Thyroid gland (tissue), 4 donors: Measurements from ENCODE around the gene CACNA2D3. TPM values are rescaled to one million over a fixed set of nuclear protein-coding genes. Genes with fewer than 3 reads are reported as not detected.
A peak's percentile ranks its signal among the peaks of the same experiment; 100 is the strongest.

Experiments used
- DNase-seq, 2 donors: peaks; one replicate each; pipeline ENCODE4 v3.0.0-alpha.2; 2019
- H3K27ac ChIP-seq, 3 donors: fragments of 200-600 bp; sonication (generic); 1 replicate in 2 of 3; 2 replicates in 1 of 3; pipeline ENCODE4 v1.5.1; 2016 to 2019; ENCODE audit warnings: mild to moderate bottlenecking in 1 of 3, moderate library complexity in 1 of 3
- H3K27me3 ChIP-seq: fragments of 200-600 bp; sonication (generic); one replicate; pipeline ENCODE4 v1.5.1; 2019
- H3K36me3 ChIP-seq, 2 donors: fragments of 200-600 bp; sonication (generic); one replicate each; pipeline ENCODE4 v1.5.1; 2016 to 2019
- H3K4me1 ChIP-seq, 2 donors: fragments of 200-600 bp; sonication (generic); one replicate each; pipeline ENCODE4 v1.5.1; 2017 to 2019
- H3K4me3 ChIP-seq, 3 donors: fragments of 200-600 bp; sonication (generic); replicated peaks in 1 of 3; 1 replicate in 2 of 3; 2 replicates in 1 of 3; pipeline ENCODE4 v1.5.1; 2016; ENCODE audit warnings: mild to moderate bottlenecking in 1 of 3
- H3K9me3 ChIP-seq: fragments of 200-600 bp; sonication (generic); one replicate; pipeline ENCODE4 v1.5.1; 2017
- CTCF ChIP-seq, 6 experiments: fragments of 200-600 bp in 3 of 6; fragments of 450-650 bp in 3 of 6; sonication (generic) in 3 of 6; IDR thresholded peaks; one replicate each; pipeline ENCODE4 v1.5.1; 2016 to 2019; ENCODE audit warnings: antibody characterized with exemption in 6 of 6, mild to moderate bottlenecking in 2 of 6, inconsistent platforms in 1 of 6, moderate library complexity in 1 of 6
- POLR2A ChIP-seq, 2 donors: fragments of 450-650 bp; IDR thresholded peaks; one replicate each; pipeline ENCODE4 v1.6.1; 2017; ENCODE audit warnings: antibody characterized with exemption in 2 of 2, mild to moderate bottlenecking in 2 of 2, moderate library complexity in 1 of 2
- WGBS, 2 donors: methylation state at CpG; one replicate each; pipeline ENCODE4 v1.1.5; 2017; 5-methylcytosine and 5-hydroxymethylcytosine counted together
- intact Hi-C: fragments of 100-400 bp; cut with DNase I; formaldehyde crosslinking; loops from one replicate; pipeline ENCODE4 v1.15.1; 2023
- total RNA-seq, 4 donors: library from RNA; depleted of rRNA; stranded (reverse); fragments of >200 nt; gene quantifications; one replicate each; pipeline ENCODE4 v1.2.3, GENCODE V29; 2016

Gene CACNA2D3
- total RNA-seq, 4 donors from 2014 or later: 2.9 to 4.8 (median 4.5) TPM

- no peak for DNase-seq
- no peak overlapping the region for H3K4me3 ChIP-seq
- H3K9me3 ChIP-seq: no peaks in the 10 kb centered on the region
- H3K4me1 ChIP-seq: no peaks in the 10 kb centered on the region
- TF ChIP-seq CTCF (IDR thresholded peaks at IDR 0.05) (no peak), POLR2A (IDR thresholded peaks at IDR 0.05) (no peak)
- intact Hi-C loops: no loop called here
- no peak overlapping the region for H3K27ac ChIP-seq
- H3K36me3 ChIP-seq: no peaks in the 10 kb centered on the region
- H3K27me3 ChIP-seq: no peaks in the 10 kb centered on the region
These were observed 63.4 kb downstream of the CACNA2D3 start for GRCh38 chr3:54185740-54186139.

- TF ChIP-seq CTCF (IDR thresholded peaks at IDR 0.05): no peak
- TF ChIP-seq POLR2A (IDR thresholded peaks at IDR 0.05): no peak
- 47 to 57% methylated on average over 6 of the region's 6 CpGs for WGBS, 2 donors
- intact Hi-C loops: no loop called here
These were observed 65.9 kb downstream of the CACNA2D3 start for GRCh38 chr3:54188176-54188791.

GRCh38 chr3:54191220-54191619, 68.9 kb downstream of the CACNA2D3 start:
- no peak overlapping the region for H3K27ac ChIP-seq
- WGBS, 2 donors: 86 to 87% methylated on average over 4 of the region's 4 CpGs
- no peak for DNase-seq
- intact Hi-C loops: no loop called here
- no peaks in the 10 kb centered on the region for H3K4me1 ChIP-seq
- H3K4me3 ChIP-seq: no peak overlapping the region
- no peaks in the 10 kb centered on the region for H3K9me3 ChIP-seq
- H3K27me3 ChIP-seq: no peaks in the 10 kb centered on the region
- TF ChIP-seq POLR2A (IDR thresholded peaks at IDR 0.05) (no peak), CTCF (IDR thresholded peaks at IDR 0.05) (no peak)
- H3K36me3 ChIP-seq: no peaks in the 10 kb centered on the region

More at GRCh38 chr3:54188176-54188791, 65.9 kb downstream of the CACNA2D3 start:
- Histone ChIP-seq H3K27ac (no peak overlapping the region), H3K4me3 (no peak overlapping the region), H3K27me3 (no peaks in the 10 kb centered on the region), H3K4me1 (no peaks in the 10 kb centered on the region), H3K9me3 (no peaks in the 10 kb centered on the region), H3K36me3 (no peaks in the 10 kb centered on the region)
- peak; percentile 38 to 71 for DNase-seq

GRCh38 chr3:54192026-54192425, 69.7 kb downstream of the CACNA2D3 start:
- Histone ChIP-seq H3K4me1 (no peaks in the 10 kb centered on the region), H3K36me3 (no peaks in the 10 kb centered on the region), H3K27ac (no peak overlapping the region), H3K4me3 (no peak overlapping the region), H3K9me3 (no peaks in the 10 kb centered on the region), H3K27me3 (no peaks in the 10 kb centered on the region)
- intact Hi-C loops: no loop called here
- WGBS, 2 donors: 25 to 53% methylated on average over 1 of the region's 1 CpG
- DNase-seq: no peak
- TF ChIP-seq CTCF (IDR thresholded peaks at IDR 0.05) (no peak), POLR2A (IDR thresholded peaks at IDR 0.05) (no peak)

- no peak for DNase-seq
- TF ChIP-seq CTCF (IDR thresholded peaks at IDR 0.05): no peak
- no peak for TF ChIP-seq POLR2A (IDR thresholded peaks at IDR 0.05)
- H3K9me3 ChIP-seq: no peaks in the 10 kb centered on the region
- intact Hi-C loops: no loop called here
- H3K36me3 ChIP-seq: no peaks in the 10 kb centered on the region
- no peak overlapping the region for H3K4me3 ChIP-seq
- no peak overlapping the region for H3K27ac ChIP-seq
- 82 to 90% methylated on average over 1 of the region's 1 CpG for WGBS, 2 donors
- no peaks in the 10 kb centered on the region for H3K4me1 ChIP-seq
- H3K27me3 ChIP-seq: no peaks in the 10 kb centered on the region
These were observed 70.7 kb downstream of the CACNA2D3 start for GRCh38 chr3:54193093-54193492.
